Stomach (tissue), 9 donors: Measurements from ENCODE around the gene PI4K2B. TPM values are rescaled to one million over a fixed set of nuclear protein-coding genes. Genes with fewer than 3 reads are reported as not detected.
"Not testable (repeated sequence)": the region's sequence is repeated elsewhere in the genome, so short reads cannot be mapped to it uniquely, and the experiment has no call there.

Source experiments
- DNase-seq, 2 donors: peaks; one replicate each; pipeline versions ENCODE4 v3.0.0 to v3.0.0-alpha.2; 2013 to 2019
- H3K27ac ChIP-seq, 5 donors: fragments of 200-600 bp in 4 of 5; sonication (generic) in 4 of 5; one replicate each; pipeline ENCODE4 v1.5.1; 2013 to 2019; ENCODE audit warnings: mild to moderate bottlenecking in 1 of 5, moderate library complexity in 1 of 5
- H3K27me3 ChIP-seq, 3 donors: fragments of 200-600 bp; sonication (generic); one replicate each; pipeline ENCODE4 v1.5.1; 2017 to 2019; ENCODE audit warnings: mixed run types in 1 of 3
- H3K36me3 ChIP-seq, 4 donors: fragments of 200-600 bp; sonication (generic); 1 replicate in 3 of 4; 2 replicates in 1 of 4; pipeline ENCODE4 v1.5.1; 2016 to 2019
- H3K4me1 ChIP-seq, 4 donors: fragments of 200-600 bp; sonication (generic); one replicate each; pipeline ENCODE4 v1.5.1; 2016 to 2019
- H3K4me3 ChIP-seq, 4 donors: fragments of 200-600 bp; sonication (generic) in 3 of 4; one replicate each; pipeline ENCODE4 v1.5.1; 2016 to 2019; ENCODE audit warnings: mild to moderate bottlenecking in 1 of 4
- H3K9me3 ChIP-seq, 4 donors: fragments of 200-600 bp; sonication (generic); one replicate each; pipeline ENCODE4 v1.5.1; 2016 to 2019
- CTCF ChIP-seq, 7 experiments: fragments of 450-650 bp in 4 of 7; fragments of 200-600 bp in 3 of 7; sonication (generic) in 3 of 7; IDR thresholded peaks; one replicate each; pipeline ENCODE4 v1.5.1; 2016 to 2019; ENCODE audit warnings: antibody characterized with exemption in 7 of 7, control low read depth in 2 of 7, mild to moderate bottlenecking in 1 of 7
- EP300 ChIP-seq: sonication (generic); formaldehyde crosslinking; IDR thresholded peaks from one replicate; pipeline ENCODE4 v1.6.1; 2017; ENCODE audit warnings: antibody characterized with exemption
- POLR2A ChIP-seq, 4 donors: fragments of 450-650 bp; IDR thresholded peaks; one replicate each; pipeline ENCODE4 v1.6.1; 2016; ENCODE audit warnings: antibody characterized with exemption in 4 of 4, control low read depth in 2 of 4, mild to moderate bottlenecking in 1 of 4, moderate library complexity in 1 of 4
- POLR2AphosphoS5 ChIP-seq, 3 donors: sonication (generic); formaldehyde crosslinking; IDR thresholded peaks; one replicate each; pipeline ENCODE4 v1.6.1; 2016; ENCODE audit warnings: antibody characterized with exemption in 3 of 3
- WGBS, 5 donors: extraction: QIAGEN DNeasy Blood & Tissue Kit in 3 of 5; methylation state at CpG; one replicate each; pipeline versions ENCODE4 v1.1.5 to v1.1.7; 2013 to 2018; 5-methylcytosine and 5-hydroxymethylcytosine counted together
- intact Hi-C: fragments of 100-400 bp; cut with DNase I; formaldehyde crosslinking; loops from one replicate; pipeline ENCODE4 v1.15.1; 2023; ENCODE audit warnings: low total_unique reads
- polyA plus RNA-seq, 3 donors: library from polyadenylated mRNA; stranded (reverse); fragments of 200-250 nt; gene quantifications; one replicate each; pipeline ENCODE4 v1.2.3, GENCODE V29; 2013
- total RNA-seq, 5 donors: library from RNA; depleted of rRNA; stranded (reverse); fragments of >200 nt; gene quantifications; one replicate each; pipeline versions ENCODE4 v1.1.0 to v1.2.3, GENCODE V29; 2014 to 2016
- donor health status: healthy with polysubstance abuse.
- donor health status: Bipolar disorder and iron deficiency.
- donor health status: healthy.

Gene PI4K2B
- total and polyA plus RNA-seq, 8 donors: 9.3 to 65.2 (median 21.5) TPM

- intact Hi-C loops: no loop called here
- peaks cover 0 to 8% (median 0%) of the 10 kb centered on the region in 4 donors for H3K9me3 ChIP-seq
- no peaks in the 10 kb centered on the region for H3K36me3 ChIP-seq
- TF ChIP-seq POLR2A (IDR thresholded peaks at IDR 0.05): no peak
- no peak for TF ChIP-seq EP300
- no peak for TF ChIP-seq CTCF (IDR thresholded peaks at IDR 0.05)
- no peak for TF ChIP-seq POLR2AphosphoS5 (IDR thresholded peaks at IDR 0.05)
- 55 to 72% (median 69%) methylated on average over 2 of the region's 2 CpGs for WGBS, 5 donors
- no peak overlapping the region for H3K27ac ChIP-seq
- peaks cover 7 to 53% (median 43%) of the 10 kb centered on the region in 4 donors for H3K4me1 ChIP-seq
- H3K4me3 ChIP-seq: no peak overlapping the region
- H3K27me3 ChIP-seq: no peaks in the 10 kb centered on the region
- no peak for DNase-seq
These were observed 3.1 kb downstream of the PI4K2B start for GRCh38 chr4:25236971-25237370.

GRCh38 chr4:25238052-25238451 is 4.2 kb downstream of the PI4K2B start:
- no peak overlapping the region for H3K27ac ChIP-seq
- no peak for TF ChIP-seq CTCF (IDR thresholded peaks at IDR 0.05)
- no peak for TF ChIP-seq POLR2AphosphoS5 (IDR thresholded peaks at IDR 0.05)
- TF ChIP-seq POLR2A (IDR thresholded peaks at IDR 0.05): no peak
- TF ChIP-seq EP300: no peak
- intact Hi-C loops: no loop called here
- no peak overlapping the region for H3K4me3 ChIP-seq
- no peaks in the 10 kb centered on the region for H3K36me3 ChIP-seq
- 90 to 100% (median 100%) methylated on average over 1 of the region's 1 CpG for WGBS, 5 donors
- peaks cover 7 to 53% (median 46%) of the 10 kb centered on the region in 4 donors for H3K4me1 ChIP-seq
- DNase-seq: no peak
- H3K27me3 ChIP-seq: no peaks in the 10 kb centered on the region
- H3K9me3 ChIP-seq: peaks cover 0 to 3% (median 0%) of the 10 kb centered on the region in 4 donors

- intact Hi-C loops, H3K27me3 ChIP-seq, DNase-seq, H3K36me3 ChIP-seq, H3K4me3 ChIP-seq, H3K9me3 ChIP-seq: not testable (repeated sequence)
- peaks cover 7 to 53% (median 44%) of the 10 kb centered on the region in 4 donors for H3K4me1 ChIP-seq
- peak overlapping the region in 1 of 5 donors; percentile 50 for H3K27ac ChIP-seq
- WGBS, 5 donors: 97 to 99% (median 98%) methylated on average over 7 to 15 of the region's 15 CpGs
These were observed 5.7 kb downstream of the PI4K2B start for GRCh38 chr4:25239528-25239927.

DNA sequence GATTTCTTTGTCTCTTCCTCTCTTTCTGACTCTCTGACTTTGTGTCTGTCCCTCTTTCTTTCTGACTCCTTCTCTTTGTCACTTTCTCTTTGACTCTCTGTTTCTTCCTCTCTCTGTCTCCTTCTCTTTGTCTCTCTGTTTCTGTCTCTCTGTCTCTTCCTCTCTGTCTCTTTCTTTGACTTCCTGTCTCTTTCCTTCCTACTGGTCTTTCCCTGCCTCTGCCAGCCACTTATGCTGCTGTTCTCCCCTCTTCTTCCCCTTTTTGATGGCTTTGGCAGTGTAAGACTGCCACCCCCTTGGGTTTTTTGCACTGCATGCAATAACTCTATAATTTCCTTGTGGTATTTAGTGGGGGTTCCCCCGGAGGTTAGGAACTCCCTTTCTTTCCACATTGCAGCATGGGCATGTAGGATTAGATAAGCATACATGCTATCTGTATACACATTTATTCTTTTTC is 6.9 kb downstream of the PI4K2B start:
- intact Hi-C loops, H3K4me3 ChIP-seq, H3K27me3 ChIP-seq, DNase-seq, H3K9me3 ChIP-seq, H3K36me3 ChIP-seq: not testable (repeated sequence)
- WGBS, 5 donors: 21 to 57% (median 25%) methylated on average over 1 of the region's 1 CpG
- TF ChIP-seq POLR2AphosphoS5 (IDR thresholded peaks at IDR 0.05): peak in 1 of 3 donors; percentile 20
- peaks cover 7 to 44% (median 36%) of the 10 kb centered on the region in 4 donors for H3K4me1 ChIP-seq
- peak overlapping the region in 3 of 5 donors; percentile 26 to 50 (median 29) for H3K27ac ChIP-seq

DNA sequence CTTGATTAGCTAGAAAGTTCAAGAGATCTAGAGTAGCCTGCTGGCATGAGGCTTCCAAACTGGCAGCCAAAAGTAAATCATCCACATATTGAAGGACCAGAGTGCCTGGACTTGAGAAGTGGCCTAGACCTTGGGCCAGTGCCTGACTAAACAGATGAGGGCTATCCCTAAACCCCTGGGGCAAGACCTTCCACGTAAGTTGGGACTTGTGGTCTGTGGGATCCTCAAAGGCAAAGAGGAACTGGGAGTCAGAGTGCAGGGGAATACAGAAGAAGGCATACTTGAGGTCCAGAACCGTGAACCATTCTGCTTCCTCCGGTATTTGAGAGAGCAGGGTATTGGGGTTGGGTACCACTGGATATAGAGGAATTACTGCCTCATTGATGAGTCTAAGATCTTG is 8.4 kb downstream of the PI4K2B start:
- H3K27me3 ChIP-seq, H3K36me3 ChIP-seq, intact Hi-C loops, H3K27ac ChIP-seq, DNase-seq, H3K4me3 ChIP-seq, H3K9me3 ChIP-seq: not testable (repeated sequence)
- H3K4me1 ChIP-seq: peaks cover 7 to 39% (median 34%) of the 10 kb centered on the region in 4 donors
- 86 to 92% (median 89%) methylated on average over 3 of the region's 3 CpGs for WGBS, 5 donors

GRCh38 chr4:25245181-25245580 is 11.3 kb downstream of the PI4K2B start:
- TF ChIP-seq EP300 (no peak), POLR2A (IDR thresholded peaks at IDR 0.05) (no peak), POLR2AphosphoS5 (IDR thresholded peaks at IDR 0.05) (no peak), CTCF (IDR thresholded peaks at IDR 0.05) (no peak)
- H3K9me3 ChIP-seq: no peaks in the 10 kb centered on the region
- no peak overlapping the region for H3K4me3 ChIP-seq
- H3K4me1 ChIP-seq: peaks cover 7 to 31% (median 24%) of the 10 kb centered on the region in 4 donors
- 92 to 98% (median 97%) methylated on average over 7 to 10 of the region's 10 CpGs for WGBS, 5 donors
- intact Hi-C loops: no loop called here
- no peaks in the 10 kb centered on the region for H3K36me3 ChIP-seq
- H3K27me3 ChIP-seq: no peaks in the 10 kb centered on the region
- DNase-seq: no peak
- H3K27ac ChIP-seq: no peak overlapping the region
